Middle frontal gyrus (tissue), 1 donor: ENCODE data around the gene PIGS.

Experiments
- DNase-seq: peaks from one replicate; pipeline ENCODE4 v3.0.0-alpha.2; 2015; ENCODE audit warnings: low spot score; ENCODE audit errors: extremely low spot score

Gene PIGS

GRCh38 chr17:28508211-28508724 lies 63.1 kb downstream of the PIGS start:
- no peak for DNase-seq

GRCh38 chr17:28507567-28508203 lies 63.6 kb downstream of the PIGS start:
- no peak for DNase-seq

- no peak for DNase-seq
Measured at GRCh38 chr17:28506763-28507487, 64.4 kb downstream of the PIGS start.

- no peak for DNase-seq
Measured at GRCh38 chr17:28505986-28506665, 65.2 kb downstream of the PIGS start, which contains the start of gene FOXN1. Gene FOXN1, plus strand, starts transcription at chr17:28506348. Its CDS starts 17,622 bp downstream, at chr17:28523970.

- DNase-seq, result no peak
Measured at GRCh38 chr17:28503420-28503819, 67.9 kb downstream of the PIGS start.
